ENCODE measurements around the gene AMOTL1.
"Not testable (repeated sequence)": the region's sequence is repeated elsewhere in the genome, so short reads cannot be mapped to it uniquely, and the experiment has no call there.

The AMOTL1 gene

GRCh38 chr11:94820480-94820879 is 52.3 kb downstream of the AMOTL1 start:
- no peak for DNase-seq (ENCODE audit: low read depth in 2 of 2)

- DNase-seq (ENCODE audit: low read depth in 2 of 2): no peak
Measured at GRCh38 chr11:94821439-94821838, 53.3 kb downstream of the AMOTL1 start.

DNA sequence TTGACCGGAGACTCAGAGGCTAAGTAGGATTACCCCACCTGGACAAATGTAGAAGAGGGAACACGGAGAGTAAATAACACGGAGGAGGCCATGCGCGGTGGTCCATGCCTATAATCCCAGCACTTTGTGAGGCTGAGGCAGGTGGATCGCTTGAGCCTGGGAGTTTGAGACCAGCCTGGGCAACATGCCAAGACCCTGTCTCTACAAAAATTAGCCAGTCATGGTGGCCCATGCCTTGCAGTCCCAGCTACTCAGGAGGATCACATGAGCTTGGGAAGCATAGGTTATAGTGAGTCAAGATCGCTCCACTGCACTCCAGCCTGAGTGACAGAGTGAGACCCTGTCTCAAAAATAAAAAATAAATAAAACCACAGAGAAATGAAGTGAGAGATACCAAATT is 53.9 kb downstream of the AMOTL1 start:
- DNase-seq (ENCODE audit: low read depth in 2 of 2): no peak

GRCh38 chr11:94823102-94823732 is 55.1 kb downstream of the AMOTL1 start:
- no peak for DNase-seq (ENCODE audit: low read depth in 2 of 2)

- no peak for DNase-seq (ENCODE audit: low read depth in 2 of 2)
Measured at GRCh38 chr11:94825031-94825430, 56.9 kb downstream of the AMOTL1 start.

- no peak for DNase-seq (ENCODE audit: low read depth in 2 of 2)
Measured at GRCh38 chr11:94825481-94825880, 57.3 kb downstream of the AMOTL1 start.

GRCh38 chr11:94826415-94826814 is 58.3 kb downstream of the AMOTL1 start:
- no peak for DNase-seq (ENCODE audit: low read depth in 2 of 2)

- DNase-seq (ENCODE audit: low read depth in 2 of 2): no peak
Measured at GRCh38 chr11:94828088-94828487, 59.9 kb downstream of the AMOTL1 start.

- DNase-seq (ENCODE audit: low read depth in 2 of 2): no peak
Measured at GRCh38 chr11:94830722-94831510, 62.8 kb downstream of the AMOTL1 start.

DNA sequence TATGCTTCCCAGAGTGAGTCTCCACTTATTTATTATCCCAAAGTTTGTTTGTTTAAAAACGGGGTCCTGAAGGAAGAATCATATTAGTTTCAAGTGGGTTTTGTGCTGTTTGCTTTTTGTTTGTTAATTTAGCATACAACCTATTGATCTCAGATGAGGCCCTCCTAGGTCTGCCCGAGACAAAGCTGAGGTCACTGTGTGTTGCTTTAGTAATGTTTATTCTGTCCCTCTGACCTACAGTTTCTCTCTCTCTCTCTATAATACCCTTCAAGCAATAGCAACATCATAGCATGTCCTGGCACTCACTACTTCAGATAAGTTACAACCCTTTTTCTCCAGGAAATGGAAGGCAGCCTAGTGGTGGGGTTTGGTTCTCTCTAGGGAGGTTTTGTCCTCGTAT is 63.4 kb downstream of the AMOTL1 start:
- no peak for DNase-seq (ENCODE audit: low read depth in 2 of 2)

DNA sequence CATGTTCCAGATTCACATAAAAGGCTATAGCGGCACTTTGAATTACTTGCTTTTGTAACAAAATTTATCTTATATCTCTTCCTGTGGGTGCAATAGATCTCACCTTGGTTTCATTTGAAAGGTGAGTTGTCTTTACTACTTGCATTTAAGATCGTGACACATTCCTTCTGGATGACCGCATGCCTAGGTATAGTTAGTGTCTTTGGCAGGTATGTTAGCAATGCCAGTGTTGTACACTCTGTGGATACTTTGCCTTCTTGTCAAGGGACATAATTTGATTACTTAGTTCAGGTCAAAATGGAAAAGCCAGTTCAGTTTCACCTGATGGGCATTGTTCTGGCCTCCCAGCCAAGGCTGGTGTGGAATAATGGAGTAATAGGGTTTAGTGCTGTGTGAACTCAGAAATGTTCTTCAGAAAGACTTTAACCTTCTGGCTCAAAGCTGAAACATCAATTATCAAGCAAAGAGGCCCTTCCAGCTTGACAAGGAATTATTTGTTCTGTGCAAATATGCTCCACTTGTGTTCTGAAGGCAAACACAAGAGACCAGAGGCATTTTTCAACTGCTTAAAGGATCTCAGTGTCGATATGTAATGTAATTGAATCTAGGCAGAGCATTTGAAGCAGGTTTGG is 64.6 kb downstream of the AMOTL1 start:
- no peak for DNase-seq (ENCODE audit: low read depth in 2 of 2)

- DNase-seq (ENCODE audit: low read depth in 2 of 2): no peak
Measured at GRCh38 chr11:94834911-94835593, 66.9 kb downstream of the AMOTL1 start.

- no peak for DNase-seq (ENCODE audit: low read depth in 2 of 2)
Measured at GRCh38 chr11:94835594-94835927, 67.4 kb downstream of the AMOTL1 start.

DNA sequence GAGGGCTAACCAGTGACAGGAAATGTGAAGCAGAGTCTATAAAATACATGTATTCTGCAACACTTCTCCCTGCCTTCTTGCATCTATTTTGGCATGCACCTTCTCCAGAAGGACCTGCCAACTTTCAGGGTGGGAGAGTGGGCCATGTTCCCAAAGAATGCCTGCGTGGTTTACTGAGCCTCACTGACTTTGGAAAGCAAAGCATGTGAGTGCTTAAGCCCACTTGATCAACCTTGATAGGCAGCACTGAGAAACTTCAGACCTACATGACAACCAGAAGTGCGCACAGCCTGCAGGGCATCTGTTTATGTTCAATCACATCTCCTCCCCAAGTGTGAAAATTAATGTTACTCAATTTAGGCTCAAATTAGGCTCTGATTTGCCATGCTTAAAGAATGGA is 69.2 kb downstream of the AMOTL1 start:
- DNase-seq (ENCODE audit: low read depth in 2 of 2): no peak

DNA sequence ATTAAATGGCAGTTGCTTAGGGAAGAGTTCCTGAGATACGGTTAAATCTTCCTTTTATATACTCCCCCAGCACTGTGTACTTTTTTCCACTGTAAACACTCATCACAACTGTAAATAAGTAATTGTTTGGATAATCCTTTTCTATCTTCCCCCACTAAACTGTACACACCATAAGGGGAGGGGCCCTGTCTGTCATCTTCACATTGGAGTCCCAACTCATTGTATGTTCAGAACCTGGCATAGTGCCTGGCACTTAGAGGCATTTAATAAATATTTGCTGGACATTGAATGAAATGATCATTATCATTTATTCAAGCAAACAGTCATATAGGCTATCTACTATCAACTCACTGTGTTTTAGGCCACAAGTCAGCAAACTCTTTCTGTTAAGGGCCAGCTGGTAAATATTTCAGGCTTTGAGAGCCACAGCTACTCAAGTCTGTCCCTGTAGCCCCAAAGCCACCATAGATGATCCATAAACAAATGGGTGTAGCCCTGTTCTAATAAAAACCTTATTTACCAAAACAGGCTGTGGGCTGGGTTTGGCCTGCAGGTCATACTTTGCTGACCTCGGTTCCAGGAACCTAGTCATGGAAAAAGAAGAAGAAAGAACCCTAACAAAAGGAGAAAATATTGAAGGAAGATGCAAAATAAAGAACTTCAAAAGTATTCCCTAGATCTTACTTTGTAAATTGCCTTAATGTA is 70.0 kb downstream of the AMOTL1 start:
- no peak for DNase-seq (ENCODE audit: low read depth in 2 of 2)

DNA sequence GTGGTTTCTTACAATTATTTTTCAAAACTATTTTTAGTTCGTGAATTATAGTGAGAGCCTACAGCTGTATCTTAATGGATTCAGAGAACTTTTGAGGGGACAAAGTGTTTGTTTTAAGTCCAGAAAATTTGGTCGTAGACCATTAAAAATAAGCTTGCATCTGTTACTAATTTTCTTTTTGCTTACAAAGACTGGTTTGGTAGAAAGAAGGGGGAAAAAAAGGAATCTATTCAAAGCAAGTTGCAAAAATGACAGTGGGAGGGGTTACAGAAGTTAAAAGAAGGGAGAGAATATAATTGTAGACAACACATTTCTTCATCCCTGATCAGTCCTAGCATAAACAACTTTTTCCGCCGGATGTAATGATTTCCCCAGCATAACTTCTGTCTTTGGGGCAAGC is 72.1 kb downstream of the AMOTL1 start:
- DNase-seq (ENCODE audit: low read depth in 2 of 2): no peak

DNA sequence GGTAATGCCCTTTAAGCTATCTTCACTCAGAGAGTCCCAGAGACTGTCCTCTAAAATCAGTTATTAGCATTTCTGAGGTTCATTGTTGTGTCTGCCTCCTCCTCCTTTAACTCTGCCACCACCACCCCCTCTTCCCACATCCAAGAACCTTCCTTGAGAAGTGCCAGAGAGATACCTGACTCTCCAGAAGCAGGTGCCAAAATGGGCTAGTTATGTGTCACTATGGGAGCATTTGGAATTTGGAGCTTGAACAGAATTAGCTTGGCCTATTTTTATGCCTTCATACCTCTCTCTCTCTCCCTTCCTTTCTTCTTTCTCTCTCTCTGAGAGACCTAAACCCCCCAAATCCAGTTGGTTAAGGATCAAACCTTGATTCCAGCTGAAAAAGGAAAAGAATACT is 75.9 kb downstream of the AMOTL1 start:
- no peak for DNase-seq (ENCODE audit: low read depth in 2 of 2)

- no peak for DNase-seq (ENCODE audit: low read depth in 2 of 2)
Measured at GRCh38 chr11:94845622-94846021, 77.5 kb downstream of the AMOTL1 start.

DNA sequence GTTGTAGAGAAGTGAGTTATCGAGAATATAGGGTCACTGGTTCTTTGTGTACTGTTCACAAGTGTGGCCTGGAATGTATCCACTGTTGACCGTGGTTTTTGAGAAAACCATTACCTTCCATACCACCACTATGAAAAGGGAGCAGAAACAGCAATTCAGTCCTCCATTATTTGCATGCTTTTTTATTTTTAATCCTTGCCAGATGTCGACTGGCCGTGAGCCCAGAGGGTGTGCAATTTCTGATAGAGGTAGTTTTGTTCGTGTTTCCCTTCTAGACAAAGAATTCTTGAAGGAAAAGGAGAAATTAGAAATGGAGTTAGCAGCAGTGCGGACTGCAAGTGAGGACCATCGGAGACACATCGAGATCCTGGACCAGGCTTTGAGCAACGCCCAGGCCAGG is 81.7 kb downstream of the AMOTL1 start:
- DNase-seq (ENCODE audit: low read depth in 2 of 2): no peak

DNA sequence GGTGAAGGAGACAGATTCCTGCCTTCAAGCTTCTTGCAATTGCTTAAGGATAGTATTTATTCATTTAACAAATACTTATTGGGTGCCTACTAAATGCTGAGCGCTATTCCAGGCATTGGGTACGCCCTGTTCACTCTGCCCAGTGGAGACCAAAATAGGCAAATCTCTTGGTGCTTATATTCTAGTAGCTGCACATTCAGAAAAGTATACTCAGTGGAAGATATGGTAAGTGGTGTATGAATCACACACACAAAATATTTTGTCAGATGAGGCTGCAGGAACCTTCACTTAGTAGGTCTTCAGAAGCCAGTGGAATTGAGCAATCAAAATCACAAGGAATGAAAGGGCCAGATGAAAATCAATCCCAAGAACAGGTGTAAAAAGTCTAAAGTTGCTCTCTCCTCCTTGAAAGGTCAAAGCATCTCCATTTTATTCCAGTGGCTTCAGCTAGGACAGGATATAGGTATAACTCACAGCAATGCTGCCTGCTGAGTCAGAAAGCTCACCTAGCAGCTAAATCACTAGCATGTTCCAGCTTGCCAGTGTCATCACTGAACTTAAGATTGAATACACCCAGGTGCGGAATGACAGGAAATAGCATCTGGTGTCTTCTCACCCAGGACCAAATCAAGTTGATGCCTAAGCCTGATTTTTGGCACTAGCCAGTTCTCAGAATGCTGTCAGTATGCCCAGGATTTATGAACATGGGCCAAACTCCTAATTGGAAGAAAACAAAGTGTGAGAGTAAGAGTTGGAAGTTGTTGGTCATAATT is 83.9 kb downstream of the AMOTL1 start:
- no peak for DNase-seq (ENCODE audit: low read depth in 2 of 2)

DNA sequence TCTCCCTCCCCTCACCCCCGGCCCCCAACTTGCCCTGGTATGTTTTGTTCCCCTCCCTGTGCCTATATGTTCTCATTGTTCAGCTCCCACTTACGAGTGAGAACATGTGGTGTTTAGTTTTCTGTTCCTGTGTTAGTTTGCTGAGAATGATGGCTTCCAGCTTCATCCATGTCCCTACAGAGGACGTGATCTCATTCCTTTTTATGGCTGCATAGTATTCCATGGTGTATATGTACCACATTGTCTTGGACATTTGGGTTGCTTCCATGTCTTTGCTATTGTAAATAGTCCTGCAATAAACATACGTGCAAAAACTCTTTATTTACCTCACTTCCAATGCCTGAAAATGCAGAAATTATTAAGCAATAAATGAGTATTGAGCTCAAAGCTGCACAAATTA is 85.1 kb downstream of the AMOTL1 start:
- not testable (repeated sequence) for DNase-seq (ENCODE audit: low read depth in 2 of 2)
